Measurements from ENCODE around the gene SLC2A1.

SLC2A1 gene

DNA sequence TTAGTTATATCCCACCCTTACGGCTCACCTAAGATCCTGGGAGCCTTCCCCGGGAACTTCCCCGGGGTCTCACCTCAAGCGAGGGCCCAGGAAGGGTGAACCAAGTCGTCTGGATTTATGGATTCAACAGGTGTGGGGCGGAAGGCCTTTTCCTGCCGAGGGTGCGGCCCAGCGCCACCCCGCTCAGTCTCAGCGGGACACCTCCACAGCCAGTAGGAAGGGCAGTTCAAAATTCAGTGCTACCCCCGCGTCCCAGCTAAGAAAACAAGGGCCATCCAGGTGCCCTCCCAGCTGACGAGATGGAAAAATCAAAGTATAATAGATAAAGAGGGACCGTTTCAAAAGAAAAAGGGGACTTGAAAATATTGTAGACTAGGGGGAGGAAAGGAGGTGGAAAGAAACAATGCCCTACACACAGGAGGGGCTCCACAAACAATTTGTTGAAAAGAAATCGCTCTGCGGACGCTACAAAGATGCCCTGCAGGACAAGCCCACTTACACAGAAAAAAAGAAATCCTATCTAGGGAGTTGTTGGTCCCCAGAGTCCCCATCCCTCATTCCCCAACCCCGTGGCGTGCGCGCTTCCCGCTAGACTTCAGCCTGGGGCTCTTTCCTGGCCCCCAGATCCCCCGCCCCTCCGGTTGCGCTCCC, 1.3 kb downstream of the SLC2A1 start (continued):
- no peak for TF ChIP-seq TSHZ1 (tag by site-specific recombination; IDR thresholded peaks at IDR 0.05; ENCODE audit: borderline replicate concordance)
- TF ChIP-seq SETDB1 (IDR thresholded peaks at IDR 0.05; ENCODE audit: insufficient read length, low read length), result no peak
- peak; percentile 96 for TF ChIP-seq SCRT1 (tag by site-specific recombination; IDR thresholded peaks at IDR 0.05; ENCODE audit: borderline replicate concordance)
- peak; percentile 99 for TF ChIP-seq SCRT2 (tag by site-specific recombination; IDR thresholded peaks at IDR 0.05)
- no peak for TF ChIP-seq MYNN (tag by site-specific recombination; IDR thresholded peaks at IDR 0.05; ENCODE audit: borderline replicate concordance)
- TF ChIP-seq, protein P1, sequence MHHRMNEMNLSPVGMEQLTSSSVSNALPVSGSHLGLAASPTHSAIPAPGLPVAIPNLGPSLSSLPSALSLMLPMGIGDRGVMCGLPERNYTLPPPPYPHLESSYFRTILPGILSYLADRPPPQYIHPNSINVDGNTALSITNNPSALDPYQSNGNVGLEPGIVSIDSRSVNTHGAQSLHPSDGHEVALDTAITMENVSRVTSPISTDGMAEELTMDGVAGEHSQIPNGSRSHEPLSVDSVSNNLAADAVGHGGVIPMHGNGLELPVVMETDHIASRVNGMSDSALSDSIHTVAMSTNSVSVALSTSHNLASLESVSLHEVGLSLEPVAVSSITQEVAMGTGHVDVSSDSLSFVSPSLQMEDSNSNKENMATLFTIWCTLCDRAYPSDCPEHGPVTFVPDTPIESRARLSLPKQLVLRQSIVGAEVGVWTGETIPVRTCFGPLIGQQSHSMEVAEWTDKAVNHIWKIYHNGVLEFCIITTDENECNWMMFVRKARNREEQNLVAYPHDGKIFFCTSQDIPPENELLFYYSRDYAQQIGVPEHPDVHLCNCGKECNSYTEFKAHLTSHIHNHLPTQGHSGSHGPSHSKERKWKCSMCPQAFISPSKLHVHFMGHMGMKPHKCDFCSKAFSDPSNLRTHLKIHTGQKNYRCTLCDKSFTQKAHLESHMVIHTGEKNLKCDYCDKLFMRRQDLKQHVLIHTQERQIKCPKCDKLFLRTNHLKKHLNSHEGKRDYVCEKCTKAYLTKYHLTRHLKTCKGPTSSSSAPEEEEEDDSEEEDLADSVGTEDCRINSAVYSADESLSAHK (tag by site-specific recombination; IDR thresholded peaks at IDR 0.05), result no peak
- no peak for TF ChIP-seq BCL11A (tag by site-specific recombination; IDR thresholded peaks at IDR 0.05; ENCODE audit: low read depth)
- TF ChIP-seq HIC1 (tag by site-specific recombination; IDR thresholded peaks at IDR 0.05), result no peak
- TF ChIP-seq ZNF785 (tag by site-specific recombination; IDR thresholded peaks at IDR 0.05), result no peak
- no peak; the same call in 1 of the 2 replicates for TF ChIP-seq PATZ1 (tag by site-specific recombination; IDR thresholded peaks at IDR 0.05)
- peak; percentile 53; the same call in 1 of the 2 replicates for TF ChIP-seq ZNF341 (tag by site-specific recombination; IDR thresholded peaks at IDR 0.05; ENCODE audit: low read depth)
- no peak; the same call in 1 of the 2 replicates for TF ChIP-seq KLF7 (tag by site-specific recombination; IDR thresholded peaks at IDR 0.05; ENCODE audit: borderline replicate concordance)
- TF ChIP-seq MEIS1 (CRISPR knock-in tag; IDR thresholded peaks at IDR 0.05; ENCODE audit: borderline replicate concordance), result no peak
- no peak for TF ChIP-seq ZXDB (tag by site-specific recombination; IDR thresholded peaks at IDR 0.05)
- TF ChIP-seq KLF10 (tag by site-specific recombination; IDR thresholded peaks at IDR 0.05), result no peak
- no peak for TF ChIP-seq ZNF121 (tag by site-specific recombination; IDR thresholded peaks at IDR 0.05)
- 0 out of 2 replicates have a peak, but pooled peaks have one; percentile 9 for TF ChIP-seq ZNF423 (tag by site-specific recombination; IDR thresholded peaks at IDR 0.05)
- no peak for TF ChIP-seq ZNF530 (tag by site-specific recombination; IDR thresholded peaks at IDR 0.05; ENCODE audit: low read depth)
- TF ChIP-seq ZSCAN4 (tag by site-specific recombination; IDR thresholded peaks at IDR 0.05), result no peak
- TF ChIP-seq ZNF362 (tag by site-specific recombination; IDR thresholded peaks at IDR 0.05), result no peak
- TF ChIP-seq ZFHX2 (tag by site-specific recombination; conservative IDR thresholded peaks at IDR 0.05), result no peak
- TF ChIP-seq ZFP37 (tag by site-specific recombination; IDR thresholded peaks at IDR 0.05), result no peak
- no peak for TF ChIP-seq ZSCAN23 (tag by site-specific recombination; IDR thresholded peaks at IDR 0.05)
- no peak for TF ChIP-seq WT1 (tag by site-specific recombination; IDR thresholded peaks at IDR 0.05)
- TF ChIP-seq ZFP69B (tag by site-specific recombination; IDR thresholded peaks at IDR 0.05), result no peak
- TF ChIP-seq ZFP3 (tag by site-specific recombination; IDR thresholded peaks at IDR 0.05; ENCODE audit: low read depth), result no peak
- TF ChIP-seq ZNF837 (tag by site-specific recombination; IDR thresholded peaks at IDR 0.05), result no peak
- TF ChIP-seq KLF16 (tag by site-specific recombination; IDR thresholded peaks at IDR 0.05), result no peak
